IPS-18a (cell line): ENCODE measurements around the gene KANSL1.
"Not testable (repeated sequence)": the region's sequence is repeated elsewhere in the genome, so short reads cannot be mapped to it uniquely, and the experiment has no call there.

Experiments used
- H3K27ac ChIP-seq: one replicate; pipeline ENCODE4 v1.5.1; 2013; ENCODE audit warnings: low read length
- H3K27me3 ChIP-seq: one replicate; pipeline ENCODE4 v1.6.1; 2013; ENCODE audit warnings: mild to moderate bottlenecking, low read length; ENCODE audit not compliant: control insufficient read depth, insufficient read depth
- H3K36me3 ChIP-seq: one replicate; pipeline ENCODE4 v1.6.1; 2013; ENCODE audit warnings: low read depth, low read length; ENCODE audit not compliant: control insufficient read depth
- H3K4me1 ChIP-seq: one replicate; pipeline ENCODE4 v1.6.1; 2013; ENCODE audit warnings: low read depth, low read length; ENCODE audit not compliant: control insufficient read depth
- H3K4me3 ChIP-seq: one replicate; pipeline ENCODE4 v1.5.1; 2013; ENCODE audit warnings: low read length
- H3K9ac ChIP-seq: one replicate; pipeline ENCODE4 v1.6.1; 2013; ENCODE audit warnings: mild to moderate bottlenecking, low read length, moderate library complexity
- H3K9me3 ChIP-seq: one replicate; pipeline ENCODE4 v1.6.1; 2013; ENCODE audit warnings: low read depth, low read length; ENCODE audit not compliant: control insufficient read depth

The KANSL1 gene, protein sequence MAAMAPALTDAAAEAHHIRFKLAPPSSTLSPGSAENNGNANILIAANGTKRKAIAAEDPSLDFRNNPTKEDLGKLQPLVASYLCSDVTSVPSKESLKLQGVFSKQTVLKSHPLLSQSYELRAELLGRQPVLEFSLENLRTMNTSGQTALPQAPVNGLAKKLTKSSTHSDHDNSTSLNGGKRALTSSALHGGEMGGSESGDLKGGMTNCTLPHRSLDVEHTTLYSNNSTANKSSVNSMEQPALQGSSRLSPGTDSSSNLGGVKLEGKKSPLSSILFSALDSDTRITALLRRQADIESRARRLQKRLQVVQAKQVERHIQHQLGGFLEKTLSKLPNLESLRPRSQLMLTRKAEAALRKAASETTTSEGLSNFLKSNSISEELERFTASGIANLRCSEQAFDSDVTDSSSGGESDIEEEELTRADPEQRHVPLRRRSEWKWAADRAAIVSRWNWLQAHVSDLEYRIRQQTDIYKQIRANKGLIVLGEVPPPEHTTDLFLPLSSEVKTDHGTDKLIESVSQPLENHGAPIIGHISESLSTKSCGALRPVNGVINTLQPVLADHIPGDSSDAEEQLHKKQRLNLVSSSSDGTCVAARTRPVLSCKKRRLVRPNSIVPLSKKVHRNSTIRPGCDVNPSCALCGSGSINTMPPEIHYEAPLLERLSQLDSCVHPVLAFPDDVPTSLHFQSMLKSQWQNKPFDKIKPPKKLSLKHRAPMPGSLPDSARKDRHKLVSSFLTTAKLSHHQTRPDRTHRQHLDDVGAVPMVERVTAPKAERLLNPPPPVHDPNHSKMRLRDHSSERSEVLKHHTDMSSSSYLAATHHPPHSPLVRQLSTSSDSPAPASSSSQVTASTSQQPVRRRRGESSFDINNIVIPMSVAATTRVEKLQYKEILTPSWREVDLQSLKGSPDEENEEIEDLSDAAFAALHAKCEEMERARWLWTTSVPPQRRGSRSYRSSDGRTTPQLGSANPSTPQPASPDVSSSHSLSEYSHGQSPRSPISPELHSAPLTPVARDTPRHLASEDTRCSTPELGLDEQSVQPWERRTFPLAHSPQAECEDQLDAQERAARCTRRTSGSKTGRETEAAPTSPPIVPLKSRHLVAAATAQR (N-terminal part only)

DNA sequence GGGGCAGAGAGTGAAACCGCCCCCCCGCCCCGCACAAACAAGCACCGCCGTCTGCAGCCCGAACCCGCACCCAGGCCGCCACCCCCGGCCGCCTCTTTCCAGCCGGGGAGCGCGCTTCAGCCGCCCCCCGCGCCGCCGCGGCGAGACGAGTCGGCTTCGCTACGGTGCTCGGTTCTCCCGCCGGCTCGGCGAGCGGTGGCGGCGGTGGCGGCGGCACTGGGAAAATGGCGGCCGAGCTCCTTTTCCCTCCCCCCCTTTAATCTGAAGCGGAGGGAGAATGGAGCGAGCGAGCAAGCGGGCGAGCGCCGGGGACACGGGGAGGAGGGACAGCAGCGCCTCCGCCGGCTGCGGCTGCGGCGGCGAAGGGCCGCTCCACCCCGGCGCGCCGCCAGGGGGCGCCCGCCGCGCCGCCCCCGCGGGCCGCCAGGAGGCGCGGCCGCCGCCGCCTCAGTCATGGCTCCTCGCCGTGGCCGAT lies at the start of gene KANSL1:
TSS of gene KANSL1 (minus strand) at position 279 of the 475 bp plus-strand sequence. CDS start 21,286 bp downstream, outside the sequence.
- Histone ChIP-seq H3K9ac (peak within 1 kb of the TSS; percentile 96), H3K27ac (peak within 1 kb of the TSS; percentile 89), H3K4me3 (peak within 1 kb of the TSS; percentile 92), H3K27me3 (no peaks in the 10 kb centered on the region), H3K9me3 (no peaks in the 10 kb centered on the region), H3K36me3 (no peaks in the 10 kb centered on the region), H3K4me1 (peaks cover 34% of the 10 kb centered on the region)

DNA sequence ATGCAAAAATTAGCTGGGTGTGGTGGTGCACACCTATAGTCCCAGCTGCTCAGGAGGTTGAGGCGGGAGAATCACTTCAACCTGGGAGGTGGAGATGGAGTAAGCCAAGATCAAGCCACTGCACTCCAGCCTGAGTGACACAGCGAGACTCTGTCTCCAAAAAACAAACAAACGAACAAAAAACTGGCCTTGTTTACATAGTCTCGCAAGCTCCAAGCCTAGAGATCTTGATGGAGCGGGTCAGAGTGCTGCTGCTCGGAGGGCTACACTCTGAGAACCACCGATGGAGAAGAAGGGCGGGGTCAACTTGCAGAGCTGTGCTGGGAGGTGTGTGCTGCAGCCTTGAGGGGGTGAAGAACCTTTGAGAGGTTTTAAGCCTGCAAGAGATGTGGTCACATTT lies 38.1 kb upstream of the KANSL1 start:
- H3K9me3 ChIP-seq, H3K36me3 ChIP-seq: not testable (repeated sequence)

DNA sequence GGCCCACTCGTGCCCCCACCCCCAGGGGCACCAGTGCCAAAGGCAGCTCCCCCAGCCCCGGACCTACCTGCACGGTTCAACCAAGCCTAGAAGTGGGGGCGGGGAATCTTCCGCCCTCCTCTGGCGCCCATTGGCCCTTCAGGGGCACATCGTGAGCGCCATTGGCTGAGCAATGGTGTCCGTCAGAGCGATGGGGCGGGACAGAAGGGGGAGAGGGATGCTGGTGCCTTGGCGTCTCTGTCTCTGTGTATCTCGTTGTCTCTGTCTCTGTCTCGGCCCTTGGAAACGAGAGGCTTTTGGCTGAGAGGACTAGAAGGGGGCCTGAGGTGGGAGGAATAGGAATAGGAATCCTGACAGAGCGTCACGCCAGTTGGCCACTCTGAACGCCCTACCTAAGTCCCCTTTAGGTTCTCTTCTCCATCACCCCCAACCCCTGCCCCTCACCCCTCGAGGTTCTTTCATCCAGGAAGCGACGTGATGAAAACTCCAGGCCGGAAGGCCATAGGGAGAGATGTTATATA lies 32.1 kb upstream of the KANSL1 start:
- not testable (repeated sequence) for H3K27me3 ChIP-seq, H3K36me3 ChIP-seq, H3K27ac ChIP-seq, H3K4me1 ChIP-seq, H3K9me3 ChIP-seq
- Histone ChIP-seq H3K4me3 (peak overlapping the region; percentile 56), H3K9ac (peak overlapping the region; percentile 28)

More for the DNA sequence above, 38.1 kb upstream of the KANSL1 start:
- H3K4me1 ChIP-seq, H3K9ac ChIP-seq, H3K27ac ChIP-seq, H3K4me3 ChIP-seq, H3K27me3 ChIP-seq: not testable (repeated sequence)

DNA sequence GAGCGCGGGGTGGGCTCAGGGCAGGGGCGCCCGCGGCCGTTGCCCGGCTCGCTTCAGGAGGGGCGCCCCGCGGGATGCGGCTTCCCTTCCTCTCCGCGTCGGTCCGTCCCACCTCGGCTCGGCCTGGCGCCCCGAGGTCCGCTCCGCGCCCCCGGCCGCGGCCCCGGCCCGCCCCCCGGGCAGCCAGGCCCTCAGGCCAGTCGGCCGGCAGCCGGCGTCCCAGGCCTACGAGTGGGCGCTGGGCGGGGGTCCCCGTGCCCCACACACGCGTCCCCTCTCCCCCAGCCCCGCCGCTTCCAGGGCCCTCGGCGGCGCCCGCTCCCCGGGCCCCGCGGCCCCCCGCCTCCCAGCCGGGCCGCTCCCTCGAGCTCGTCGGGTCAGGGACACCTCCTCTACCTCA lies 31.6 kb upstream of the KANSL1 start:
- Histone ChIP-seq H3K4me3 (peak overlapping the region; percentile 56), H3K9ac (peak overlapping the region; percentile 28)
- H3K27me3 ChIP-seq, H3K36me3 ChIP-seq, H3K27ac ChIP-seq, H3K9me3 ChIP-seq, H3K4me1 ChIP-seq: not testable (repeated sequence)

DNA sequence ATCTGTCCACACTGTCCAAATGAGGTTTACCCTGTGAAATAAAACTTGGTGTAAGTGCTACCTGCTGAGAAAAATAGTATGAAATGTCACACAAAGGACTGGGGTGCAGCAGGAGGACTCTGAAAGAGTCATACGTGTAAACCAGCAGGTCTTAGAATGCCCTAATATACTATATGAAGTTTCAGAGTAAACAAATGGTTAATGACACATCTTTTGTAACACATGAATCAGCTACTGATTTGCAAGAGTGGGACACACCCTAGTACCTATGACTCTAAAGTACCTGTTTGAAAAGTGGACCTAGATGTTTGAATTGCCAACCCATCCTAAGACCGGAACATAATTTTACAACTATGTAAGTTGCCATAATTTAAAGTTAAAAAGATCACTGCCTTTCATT lies 29.8 kb upstream of the KANSL1 start:
- H3K9me3 ChIP-seq, H3K27ac ChIP-seq, H3K4me1 ChIP-seq, H3K4me3 ChIP-seq, H3K27me3 ChIP-seq, H3K36me3 ChIP-seq, H3K9ac ChIP-seq: not testable (repeated sequence)

DNA sequence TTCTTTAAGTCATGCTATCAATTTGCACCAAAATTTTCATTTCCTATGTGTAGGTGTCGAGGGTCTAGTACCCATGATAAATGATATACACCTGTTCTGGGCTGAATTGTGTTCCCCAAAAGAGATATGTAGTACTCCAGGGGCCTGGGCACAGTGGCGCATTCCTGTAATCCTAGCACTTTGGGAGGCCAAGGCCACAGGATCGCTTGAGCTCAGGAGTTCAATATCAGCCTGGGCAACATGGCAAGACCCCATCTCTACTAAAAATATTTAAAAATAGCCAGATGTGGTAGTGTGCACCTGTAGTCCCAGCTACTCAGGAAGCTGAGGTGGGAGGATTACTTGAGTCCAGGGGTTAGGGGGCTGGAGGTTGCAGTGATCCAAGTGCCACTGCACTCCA lies 23.5 kb upstream of the KANSL1 start:
- Histone ChIP-seq H3K27me3 (no peaks in the 10 kb centered on the region), H3K4me3 (no peak overlapping the region), H3K36me3 (peaks cover 33% of the 10 kb centered on the region), H3K9ac (no peak overlapping the region), H3K4me1 (no peaks in the 10 kb centered on the region), H3K9me3 (no peaks in the 10 kb centered on the region), H3K27ac (no peak overlapping the region)

DNA sequence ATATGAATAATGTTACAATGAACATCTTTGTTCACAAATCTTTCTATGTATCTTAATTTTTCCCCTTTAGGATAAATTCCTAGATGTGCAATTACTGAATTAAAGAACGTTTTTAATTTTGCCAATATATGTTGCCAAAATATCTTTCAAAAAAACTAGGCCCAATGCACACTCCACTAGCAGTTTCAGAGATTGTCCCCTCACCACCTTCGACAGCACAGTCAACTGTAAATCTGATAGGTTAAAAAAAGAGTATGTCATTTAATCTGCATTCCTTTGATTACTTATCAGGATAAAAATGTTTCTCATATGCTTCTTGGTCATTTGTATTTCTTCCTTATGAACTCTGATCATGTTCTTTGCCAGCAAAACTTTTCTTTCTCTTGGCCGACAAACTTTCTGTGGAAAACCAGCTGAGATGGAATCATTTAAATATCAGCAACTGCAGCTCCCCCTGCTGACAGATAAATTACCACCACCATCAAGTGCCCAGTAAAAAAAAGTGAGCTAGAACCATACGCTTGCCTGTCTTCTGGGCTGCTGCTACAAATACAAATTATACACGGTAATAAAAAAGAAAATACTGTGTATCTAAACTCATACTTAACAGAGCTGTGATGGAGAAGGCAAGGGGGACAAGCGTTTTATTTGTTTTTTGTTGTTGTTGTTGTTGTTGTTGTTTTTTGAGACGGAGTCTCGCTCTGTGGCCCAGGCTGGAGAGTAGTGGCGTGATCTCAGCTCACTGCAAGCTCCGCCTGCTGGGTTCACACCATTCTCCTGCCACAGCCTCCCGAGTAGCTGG lies 19.6 kb upstream of the KANSL1 start:
- Histone ChIP-seq H3K36me3 (peaks cover 31% of the 10 kb centered on the region), H3K9me3 (no peaks in the 10 kb centered on the region), H3K4me3 (no peak overlapping the region), H3K9ac (no peak overlapping the region), H3K27ac (no peak overlapping the region), H3K27me3 (no peaks in the 10 kb centered on the region), H3K4me1 (no peaks in the 10 kb centered on the region)

DNA sequence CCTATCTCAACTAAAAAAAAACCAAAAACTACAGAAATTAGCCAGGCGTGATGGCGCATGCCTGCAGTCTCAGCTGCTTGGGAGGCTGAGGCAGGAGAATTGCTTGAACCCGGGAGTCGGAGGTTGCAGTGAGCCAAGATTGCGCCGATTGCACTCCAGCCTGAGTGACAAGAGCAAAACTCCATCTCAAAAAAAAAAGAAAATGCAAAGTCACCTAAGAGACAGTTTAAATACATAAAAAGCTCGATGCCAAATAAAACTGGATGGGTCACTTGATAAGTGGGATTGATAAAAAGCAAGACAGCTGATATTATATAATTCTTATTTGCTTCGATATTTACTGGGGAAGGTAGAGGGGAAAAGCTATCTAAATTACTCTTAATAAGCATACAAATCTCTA lies 15.8 kb upstream of the KANSL1 start:
- H3K27ac ChIP-seq: no peak overlapping the region
- H3K36me3 ChIP-seq: peaks cover 11% of the 10 kb centered on the region
- no peaks in the 10 kb centered on the region for H3K27me3 ChIP-seq
- H3K4me1 ChIP-seq: no peaks in the 10 kb centered on the region
- H3K9ac ChIP-seq: no peak overlapping the region
- peaks cover 4% of the 10 kb centered on the region for H3K9me3 ChIP-seq
- H3K4me3 ChIP-seq: no peak overlapping the region

DNA sequence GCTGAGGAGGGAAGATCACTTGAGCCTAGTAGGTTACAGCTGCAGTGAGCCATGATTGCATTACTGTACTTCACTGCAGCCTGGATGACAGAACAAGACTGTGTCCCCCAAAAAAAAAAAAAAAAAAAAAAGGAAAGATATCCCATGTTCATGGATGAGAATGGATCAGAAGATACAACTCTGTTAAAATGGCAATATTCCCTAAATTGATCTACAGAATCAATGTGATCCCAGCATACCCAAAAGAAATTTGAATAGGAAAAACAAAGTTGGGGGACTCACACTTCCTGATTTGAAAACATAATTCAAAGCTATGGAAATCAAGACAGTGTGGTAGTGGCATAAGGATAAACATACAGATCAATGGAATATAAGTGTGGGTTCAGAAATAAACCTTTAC lies 12.7 kb upstream of the KANSL1 start:
- no peaks in the 10 kb centered on the region for H3K27me3 ChIP-seq
- H3K9me3 ChIP-seq: peaks cover 4% of the 10 kb centered on the region
- H3K36me3 ChIP-seq: no peaks in the 10 kb centered on the region
- H3K4me1 ChIP-seq: no peaks in the 10 kb centered on the region
- no peak overlapping the region for H3K9ac ChIP-seq
- no peak overlapping the region for H3K27ac ChIP-seq
- no peak overlapping the region for H3K4me3 ChIP-seq

DNA sequence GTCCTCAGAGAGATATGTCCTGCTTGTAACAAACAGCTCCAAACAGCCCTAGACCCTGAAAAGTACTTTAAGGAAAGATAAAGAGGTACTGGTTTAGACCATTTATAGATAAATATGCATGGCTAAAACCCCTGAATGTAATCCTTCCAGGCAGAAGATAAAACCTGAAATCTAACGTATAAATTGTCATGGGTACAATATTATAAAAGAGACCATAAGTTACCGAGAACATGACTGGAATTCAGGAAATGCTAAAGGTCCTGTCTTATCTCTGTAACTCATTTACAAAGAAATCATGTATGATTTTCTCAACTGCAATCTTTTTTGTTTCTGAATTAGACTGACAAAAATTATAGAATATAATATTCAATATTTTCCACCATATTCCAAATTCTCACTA lies 9.2 kb upstream of the KANSL1 start:
- H3K36me3 ChIP-seq: no peaks in the 10 kb centered on the region
- no peak overlapping the region for H3K9ac ChIP-seq
- H3K27ac ChIP-seq: no peak overlapping the region
- H3K9me3 ChIP-seq: peaks cover 7% of the 10 kb centered on the region
- no peak overlapping the region for H3K4me3 ChIP-seq
- H3K27me3 ChIP-seq: no peaks in the 10 kb centered on the region
- H3K4me1 ChIP-seq: no peaks in the 10 kb centered on the region

DNA sequence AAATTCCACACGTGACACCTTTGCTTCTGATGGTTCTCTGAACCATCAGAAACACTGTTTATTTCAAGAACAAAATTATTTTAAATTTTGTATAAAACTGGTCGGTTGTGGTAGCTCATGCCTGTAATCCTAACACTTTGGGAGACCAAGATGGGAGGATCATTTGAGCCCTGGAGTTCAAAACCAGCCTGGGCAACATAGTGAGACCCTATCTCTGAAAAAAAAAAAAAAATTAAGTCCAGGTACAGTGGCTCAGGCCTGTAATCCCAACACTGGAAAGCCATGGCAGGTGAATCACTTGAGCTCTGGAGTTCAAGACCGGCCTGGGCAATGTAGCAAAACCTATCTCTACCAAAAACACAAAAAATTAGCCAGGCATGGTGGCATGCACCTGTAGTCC lies 8.3 kb upstream of the KANSL1 start:
- H3K9ac ChIP-seq: no peak overlapping the region
- no peaks in the 10 kb centered on the region for H3K36me3 ChIP-seq
- H3K4me1 ChIP-seq: no peaks in the 10 kb centered on the region
- no peak overlapping the region for H3K27ac ChIP-seq
- no peaks in the 10 kb centered on the region for H3K27me3 ChIP-seq
- H3K9me3 ChIP-seq: peaks cover 6% of the 10 kb centered on the region
- no peak overlapping the region for H3K4me3 ChIP-seq
